ENCODE data around the gene PRODH.
"Not testable (repeated sequence)": the region's sequence is repeated elsewhere in the genome, so short reads cannot be mapped to it uniquely, and the experiment has no call there.

DNA sequence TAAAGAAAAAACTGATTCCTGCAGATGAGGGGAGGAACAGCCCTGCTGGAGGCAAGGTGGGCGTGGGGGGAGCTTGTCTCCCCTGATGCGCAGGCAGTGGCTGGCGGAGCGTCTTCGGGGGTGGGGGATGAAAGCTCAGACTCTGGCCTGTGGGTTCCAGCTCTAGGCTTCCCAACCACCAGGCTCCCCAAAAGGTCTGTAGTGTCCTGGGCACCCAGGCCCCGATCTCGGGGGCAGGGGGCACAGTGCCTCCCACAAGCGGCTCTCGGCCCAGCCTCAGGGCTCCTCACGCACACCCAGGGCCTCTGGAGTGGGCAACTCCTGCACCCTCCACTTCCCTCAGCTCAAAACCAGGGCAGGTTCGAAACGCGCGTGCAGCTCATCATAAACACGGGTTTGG lies 20.9 kb upstream of the PRODH start:
- not testable (repeated sequence) for TF ChIP-seq GLIS3 (CRISPR knock-in tag; IDR thresholded peaks at IDR 0.05); ZC3H10 (CRISPR knock-in tag; IDR thresholded peaks at IDR 0.05); ZNF70 (CRISPR knock-in tag; IDR thresholded peaks at IDR 0.05); ZFP30 (CRISPR knock-in tag; IDR thresholded peaks at IDR 0.05); ZNF8 (CRISPR knock-in tag; IDR thresholded peaks at IDR 0.05); CREB5 (CRISPR knock-in tag; IDR thresholded peaks at IDR 0.05; ENCODE audit: low read depth); SNAI2 (CRISPR knock-in tag; IDR thresholded peaks at IDR 0.05); ARNTL (CRISPR knock-in tag; IDR thresholded peaks at IDR 0.05; ENCODE audit: borderline replicate concordance, low read depth); OSR1 (CRISPR knock-in tag; IDR thresholded peaks at IDR 0.05); ZFP3 (CRISPR knock-in tag; IDR thresholded peaks at IDR 0.05)
- TF ChIP-seq, protein P1, sequence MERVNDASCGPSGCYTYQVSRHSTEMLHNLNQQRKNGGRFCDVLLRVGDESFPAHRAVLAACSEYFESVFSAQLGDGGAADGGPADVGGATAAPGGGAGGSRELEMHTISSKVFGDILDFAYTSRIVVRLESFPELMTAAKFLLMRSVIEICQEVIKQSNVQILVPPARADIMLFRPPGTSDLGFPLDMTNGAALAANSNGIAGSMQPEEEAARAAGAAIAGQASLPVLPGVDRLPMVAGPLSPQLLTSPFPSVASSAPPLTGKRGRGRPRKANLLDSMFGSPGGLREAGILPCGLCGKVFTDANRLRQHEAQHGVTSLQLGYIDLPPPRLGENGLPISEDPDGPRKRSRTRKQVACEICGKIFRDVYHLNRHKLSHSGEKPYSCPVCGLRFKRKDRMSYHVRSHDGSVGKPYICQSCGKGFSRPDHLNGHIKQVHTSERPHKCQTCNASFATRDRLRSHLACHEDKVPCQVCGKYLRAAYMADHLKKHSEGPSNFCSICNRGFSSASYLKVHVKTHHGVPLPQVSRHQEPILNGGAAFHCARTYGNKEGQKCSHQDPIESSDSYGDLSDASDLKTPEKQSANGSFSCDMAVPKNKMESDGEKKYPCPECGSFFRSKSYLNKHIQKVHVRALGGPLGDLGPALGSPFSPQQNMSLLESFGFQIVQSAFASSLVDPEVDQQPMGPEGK (CRISPR knock-in tag; IDR thresholded peaks at IDR 0.05; ENCODE audit: borderline replicate concordance) = not testable (repeated sequence)
- TF ChIP-seq, protein P2, sequence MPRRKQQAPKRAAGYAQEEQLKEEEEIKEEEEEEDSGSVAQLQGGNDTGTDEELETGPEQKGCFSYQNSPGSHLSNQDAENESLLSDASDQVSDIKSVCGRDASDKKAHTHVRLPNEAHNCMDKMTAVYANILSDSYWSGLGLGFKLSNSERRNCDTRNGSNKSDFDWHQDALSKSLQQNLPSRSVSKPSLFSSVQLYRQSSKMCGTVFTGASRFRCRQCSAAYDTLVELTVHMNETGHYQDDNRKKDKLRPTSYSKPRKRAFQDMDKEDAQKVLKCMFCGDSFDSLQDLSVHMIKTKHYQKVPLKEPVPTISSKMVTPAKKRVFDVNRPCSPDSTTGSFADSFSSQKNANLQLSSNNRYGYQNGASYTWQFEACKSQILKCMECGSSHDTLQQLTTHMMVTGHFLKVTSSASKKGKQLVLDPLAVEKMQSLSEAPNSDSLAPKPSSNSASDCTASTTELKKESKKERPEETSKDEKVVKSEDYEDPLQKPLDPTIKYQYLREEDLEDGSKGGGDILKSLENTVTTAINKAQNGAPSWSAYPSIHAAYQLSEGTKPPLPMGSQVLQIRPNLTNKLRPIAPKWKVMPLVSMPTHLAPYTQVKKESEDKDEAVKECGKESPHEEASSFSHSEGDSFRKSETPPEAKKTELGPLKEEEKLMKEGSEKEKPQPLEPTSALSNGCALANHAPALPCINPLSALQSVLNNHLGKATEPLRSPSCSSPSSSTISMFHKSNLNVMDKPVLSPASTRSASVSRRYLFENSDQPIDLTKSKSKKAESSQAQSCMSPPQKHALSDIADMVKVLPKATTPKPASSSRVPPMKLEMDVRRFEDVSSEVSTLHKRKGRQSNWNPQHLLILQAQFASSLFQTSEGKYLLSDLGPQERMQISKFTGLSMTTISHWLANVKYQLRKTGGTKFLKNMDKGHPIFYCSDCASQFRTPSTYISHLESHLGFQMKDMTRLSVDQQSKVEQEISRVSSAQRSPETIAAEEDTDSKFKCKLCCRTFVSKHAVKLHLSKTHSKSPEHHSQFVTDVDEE (CRISPR knock-in tag; IDR thresholded peaks at IDR 0.05) = not testable (repeated sequence)

All from SK-N-SH treated with all-trans-retinoic acid at 6 μM for 48 hours (cell line).